ENCODE results near the gene ARPC5.

ARPC5 gene

GRCh38 chr1:183582021-183582713 is 53.4 kb downstream of the ARPC5 start:
- no peak for DNase-seq

- peak; percentile 71 for DNase-seq
Measured at GRCh38 chr1:183580281-183580682, 55.3 kb downstream of the ARPC5 start.

GRCh38 chr1:183578856-183579255 is 56.7 kb downstream of the ARPC5 start:
- DNase-seq: no peak

GRCh38 chr1:183577897-183578465 is 57.6 kb downstream of the ARPC5 start:
- DNase-seq: no peak

GRCh38 chr1:183576537-183576936 is 59.0 kb downstream of the ARPC5 start:
- no peak for DNase-seq

GRCh38 chr1:183575606-183576005 is 60.0 kb downstream of the ARPC5 start:
- DNase-seq: no peak

- no peak for DNase-seq
Measured at GRCh38 chr1:183572721-183573120, 62.9 kb downstream of the ARPC5 start.

- no peak for DNase-seq
Measured at GRCh38 chr1:183571678-183572268, 63.8 kb downstream of the ARPC5 start.

Measured in suppressor macrophage treated with lipopolysaccharide for 4 hours (primary cell).